MM.1S (cell line): ENCODE measurements around the gene PEX26.

Source experiments
- DNase-seq: peaks from one replicate; pipeline ENCODE4 v3.0.0-alpha.2; 2015
- H2AFZ ChIP-seq: fragments of 300-600 bp; sonication (generic); 2 replicates; pipeline ENCODE4 v1.6.0; 2016; ENCODE audit warnings: antibody characterized with exemption, low read length
- H3F3A ChIP-seq: fragments of 300-600 bp; sonication (generic); 2 replicates; pipeline ENCODE4 v1.6.1; 2016; ENCODE audit warnings: mild to moderate bottlenecking, antibody characterized with exemption, low read length, moderate library complexity, mixed read lengths; ENCODE audit not compliant: insufficient read depth
- H3K27ac ChIP-seq: fragments of 300-600 bp; sonication (generic); 2 replicates; pipeline ENCODE4 v1.5.1; 2016; ENCODE audit warnings: mild to moderate bottlenecking, low read length
- H3K27me3 ChIP-seq: fragments of 300-600 bp; sonication (generic); replicated peaks from 2 replicates; pipeline ENCODE4 v1.6.0; 2016; ENCODE audit warnings: low read length; ENCODE audit not compliant: insufficient read depth
- H3K36me3 ChIP-seq: fragments of 300-600 bp; sonication (generic); replicated peaks from 2 replicates; pipeline ENCODE4 v1.6.1; 2016; ENCODE audit warnings: mild to moderate bottlenecking, low read length, mixed read lengths; ENCODE audit not compliant: insufficient read depth
- H3K4me1 ChIP-seq: fragments of 300-600 bp; sonication (generic); 2 replicates; pipeline ENCODE4 v1.6.1; 2016; ENCODE audit warnings: low read length, mixed read lengths
- H3K4me2 ChIP-seq: fragments of 300-600 bp; sonication (generic); 2 replicates; pipeline ENCODE4 v1.6.0; 2016; ENCODE audit warnings: low read depth, low read length
- H3K4me3 ChIP-seq: fragments of 300-600 bp; sonication (generic); 2 replicates; pipeline ENCODE4 v1.5.1; 2016; ENCODE audit warnings: low read length, mixed read lengths
- H3K79me2 ChIP-seq: fragments of 300-600 bp; sonication (generic); 2 replicates; pipeline ENCODE4 v1.6.1; 2016; ENCODE audit warnings: mixed run types, low read length, mixed read lengths
- H3K9ac ChIP-seq: fragments of 300-600 bp; sonication (generic); 2 replicates; pipeline ENCODE4 v1.6.1; 2016; ENCODE audit warnings: low read length, mixed read lengths
- H3K9me2 ChIP-seq: fragments of 300-600 bp; sonication (generic); replicated peaks from 2 replicates; pipeline ENCODE4 v1.6.1; 2016; ENCODE audit warnings: mild to moderate bottlenecking, low read length, mixed read lengths; ENCODE audit not compliant: insufficient read depth
- H3K9me3 ChIP-seq: fragments of 300-600 bp; sonication (generic); replicated peaks from 2 replicates; pipeline ENCODE4 v1.6.1; 2016; ENCODE audit warnings: mild to moderate bottlenecking, low read length, mixed read lengths; ENCODE audit not compliant: insufficient read depth
- H4K20me1 ChIP-seq: fragments of 300-600 bp; sonication (generic); 2 replicates; pipeline ENCODE4 v1.6.1; 2016; ENCODE audit warnings: mild to moderate bottlenecking, low read length, moderate library complexity, mixed read lengths; ENCODE audit not compliant: insufficient read depth
- EZH2 ChIP-seq: fragments of 300-600 bp; sonication (generic); optimal IDR thresholded peaks from 2 replicates; pipeline ENCODE3; 2017; ENCODE audit warnings: low read depth, mild to moderate bottlenecking, antibody characterized with exemption, low read length, mixed read lengths
- EZH2phosphoT487 ChIP-seq: fragments of 300-600 bp; sonication (generic); IDR thresholded peaks from 2 replicates; pipeline ENCODE4 v1.6.1; 2018; ENCODE audit warnings: antibody characterized with exemption, low read length
- TF ChIP-seq, protein P1 (sequence below): fragments of 300-600 bp; sonication (generic); IDR thresholded peaks from 2 replicates; pipeline ENCODE4 v1.5.1; 2016; ENCODE audit warnings: antibody characterized with exemption, low read length, mixed read lengths

The PEX26 gene

GRCh38 chr22:18075720-18076497, 1.9 kb upstream of the PEX26 start:
- peak overlapping the region; percentile 84 for H3K4me2 ChIP-seq
- no peak overlapping the region; the same call in 1 of the 2 replicates for H3K9ac ChIP-seq
- no peaks in the 10 kb centered on the region for H3K9me2 ChIP-seq
- no peaks in the 10 kb centered on the region for H3K9me3 ChIP-seq
- H3K4me3 ChIP-seq = peak overlapping the region; percentile 12; the same call in 1 of the 2 replicates
- TF ChIP-seq, protein P1, sequence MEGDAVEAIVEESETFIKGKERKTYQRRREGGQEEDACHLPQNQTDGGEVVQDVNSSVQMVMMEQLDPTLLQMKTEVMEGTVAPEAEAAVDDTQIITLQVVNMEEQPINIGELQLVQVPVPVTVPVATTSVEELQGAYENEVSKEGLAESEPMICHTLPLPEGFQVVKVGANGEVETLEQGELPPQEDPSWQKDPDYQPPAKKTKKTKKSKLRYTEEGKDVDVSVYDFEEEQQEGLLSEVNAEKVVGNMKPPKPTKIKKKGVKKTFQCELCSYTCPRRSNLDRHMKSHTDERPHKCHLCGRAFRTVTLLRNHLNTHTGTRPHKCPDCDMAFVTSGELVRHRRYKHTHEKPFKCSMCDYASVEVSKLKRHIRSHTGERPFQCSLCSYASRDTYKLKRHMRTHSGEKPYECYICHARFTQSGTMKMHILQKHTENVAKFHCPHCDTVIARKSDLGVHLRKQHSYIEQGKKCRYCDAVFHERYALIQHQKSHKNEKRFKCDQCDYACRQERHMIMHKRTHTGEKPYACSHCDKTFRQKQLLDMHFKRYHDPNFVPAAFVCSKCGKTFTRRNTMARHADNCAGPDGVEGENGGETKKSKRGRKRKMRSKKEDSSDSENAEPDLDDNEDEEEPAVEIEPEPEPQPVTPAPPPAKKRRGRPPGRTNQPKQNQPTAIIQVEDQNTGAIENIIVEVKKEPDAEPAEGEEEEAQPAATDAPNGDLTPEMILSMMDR = peak; percentile 84
- TF ChIP-seq EZH2 = no peak
- H3K4me1 ChIP-seq = peaks cover 13% of the 10 kb centered on the region; the same call in 1 of the 2 replicates
- no peak overlapping the region for H2AFZ ChIP-seq
- peaks cover 6% of the 10 kb centered on the region; the same call in 1 of the 2 replicates for H3F3A ChIP-seq
- peaks cover 40% of the 10 kb centered on the region for H3K79me2 ChIP-seq
- H3K36me3 ChIP-seq = no peaks in the 10 kb centered on the region
- peak; percentile 84 for DNase-seq
- no peaks in the 10 kb centered on the region for H4K20me1 ChIP-seq
- H3K27me3 ChIP-seq = no peaks in the 10 kb centered on the region
- H3K27ac ChIP-seq = no peak overlapping the region

DNA sequence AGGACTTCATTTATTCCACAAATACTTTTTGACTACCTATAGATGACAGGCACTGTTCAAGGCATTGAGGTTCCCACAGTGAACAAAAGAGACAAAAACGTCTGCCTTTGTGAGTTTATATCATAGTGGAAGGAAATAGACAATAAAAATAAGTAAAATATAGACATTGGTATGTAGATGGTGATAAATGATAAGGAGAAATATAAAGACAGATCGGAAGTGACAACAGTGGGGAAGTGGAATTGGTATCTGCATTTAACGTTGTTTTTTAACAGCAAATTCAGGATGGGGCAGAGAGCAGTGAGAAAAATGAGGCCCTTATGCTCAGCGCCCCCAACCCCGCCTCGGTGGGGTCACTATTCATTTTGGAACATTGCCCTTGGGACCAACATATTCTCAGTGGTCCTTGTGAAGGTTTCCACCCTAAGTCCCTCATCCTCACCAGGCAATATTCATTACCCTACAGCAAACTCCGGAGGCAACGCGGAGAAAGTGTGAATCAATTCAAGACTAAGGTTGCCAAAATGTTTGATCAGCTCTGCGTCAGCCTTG, 627 bp upstream of the PEX26 start:
- Histone ChIP-seq H3K9me2 (no peaks in the 10 kb centered on the region), H3K9ac (peak overlapping the region; percentile 97), H3K27me3 (no peaks in the 10 kb centered on the region), H3F3A (peaks cover 6% of the 10 kb centered on the region; the same call in 1 of the 2 replicates), H2AFZ (peak overlapping the region; percentile 82), H3K27ac (peak overlapping the region; percentile 31; the same call in 1 of the 2 replicates), H3K79me2 (peaks cover 50% of the 10 kb centered on the region), H3K4me1 (peaks cover 8% of the 10 kb centered on the region; the same call in 1 of the 2 replicates), H3K4me2 (peak overlapping the region; percentile 84), H3K36me3 (no peaks in the 10 kb centered on the region), H3K4me3 (peak overlapping the region; percentile 96), H4K20me1 (no peaks in the 10 kb centered on the region), H3K9me3 (no peaks in the 10 kb centered on the region)
- DNase-seq = no peak
- TF ChIP-seq, protein P1 = no peak
- TF ChIP-seq EZH2phosphoT487 (no peak), EZH2 (no peak)

DNA sequence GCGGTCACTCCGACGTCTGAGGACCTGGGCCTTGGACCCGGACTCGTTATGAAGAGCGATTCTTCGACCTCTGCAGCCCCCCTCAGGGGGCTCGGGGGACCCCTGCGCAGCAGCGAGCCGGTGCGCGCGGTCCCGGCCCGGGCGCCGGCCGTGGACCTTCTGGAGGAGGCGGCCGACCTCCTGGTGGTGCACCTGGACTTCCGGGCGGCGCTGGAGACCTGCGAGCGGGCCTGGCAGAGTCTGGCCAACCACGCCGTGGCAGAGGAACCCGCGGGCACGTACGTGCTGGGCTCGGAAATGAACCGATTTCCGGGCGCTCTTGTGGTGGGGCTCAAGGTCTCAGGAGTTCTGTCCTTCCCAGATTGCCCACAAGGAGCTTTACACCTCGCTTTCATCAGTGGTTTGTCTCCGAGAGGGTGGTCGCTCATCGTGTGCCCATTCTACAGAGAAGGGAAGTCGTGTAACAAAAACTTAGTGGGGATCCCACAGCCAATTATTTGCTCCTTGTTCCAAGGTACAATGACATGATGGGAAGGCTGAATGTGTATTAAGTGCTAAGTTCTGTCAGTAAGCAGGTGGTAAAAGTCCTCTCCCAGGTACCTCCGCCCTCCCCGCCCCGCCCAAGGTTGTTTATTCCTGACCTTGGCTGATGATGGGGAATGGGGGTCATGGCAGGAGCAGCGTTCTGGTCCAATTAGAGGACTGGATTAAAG, 695 bp downstream of the PEX26 start:
- H3K4me1 ChIP-seq = peaks cover 8% of the 10 kb centered on the region; the same call in 1 of the 2 replicates
- H2AFZ ChIP-seq = peak overlapping the region; percentile 92
- H3K4me3 ChIP-seq = peak overlapping the region; percentile 96
- H4K20me1 ChIP-seq = no peaks in the 10 kb centered on the region
- H3F3A ChIP-seq = peaks cover 6% of the 10 kb centered on the region; the same call in 1 of the 2 replicates
- no peaks in the 10 kb centered on the region for H3K27me3 ChIP-seq
- peaks cover 64% of the 10 kb centered on the region for H3K79me2 ChIP-seq
- no peaks in the 10 kb centered on the region for H3K36me3 ChIP-seq
- peak overlapping the region; percentile 91 for H3K4me2 ChIP-seq
- no peaks in the 10 kb centered on the region for H3K9me2 ChIP-seq
- no peaks in the 10 kb centered on the region for H3K9me3 ChIP-seq
- TF ChIP-seq EZH2phosphoT487 (no peak), EZH2 (no peak)
- TF ChIP-seq, protein P1 = 0 out of 2 replicates have a peak, but pooled peaks have one; percentile 15
- H3K9ac ChIP-seq = peak overlapping the region; percentile 97
- H3K27ac ChIP-seq = peak overlapping the region; percentile 56; the same call in 1 of the 2 replicates
- peak; percentile 70 for DNase-seq
